Skeletal muscle cell (primary cell): ENCODE data around the gene DCAF10.
"Not testable (repeated sequence)": the region's sequence is repeated elsewhere in the genome, so short reads cannot be mapped to it uniquely, and the experiment has no call there.

Source experiments
- DNase-seq: peaks from one replicate; pipeline ENCODE4 v3.0.0-alpha.2; 2010; ENCODE audit warnings: low read depth
- H3K4me3 ChIP-seq: 2 replicates; pipeline ENCODE4 v1.5.1; 2011; ENCODE audit warnings: low read depth, mild to moderate bottlenecking, control low read depth, low read length, moderate library complexity

The DCAF10 gene

GRCh38 chr9:37904445-37905130 is 104.0 kb downstream of the DCAF10 start:
- H3K4me3 ChIP-seq, result peak overlapping the region; percentile 65
- no peak for DNase-seq

GRCh38 chr9:37905131-37905505 is 104.5 kb downstream of the DCAF10 start:
- no peak for DNase-seq
- peak overlapping the region; percentile 65 for H3K4me3 ChIP-seq

GRCh38 chr9:37905776-37906175 is 105.2 kb downstream of the DCAF10 start:
- H3K4me3 ChIP-seq, result no peak overlapping the region
- no peak for DNase-seq

- no peak for DNase-seq
- H3K4me3 ChIP-seq, result no peak overlapping the region
Measured at GRCh38 chr9:37906312-37907239, 106.0 kb downstream of the DCAF10 start.

- DNase-seq, result no peak
- no peak overlapping the region for H3K4me3 ChIP-seq
Measured at GRCh38 chr9:37908283-37908682, 107.7 kb downstream of the DCAF10 start.

GRCh38 chr9:37908698-37909186 is 108.1 kb downstream of the DCAF10 start:
- no peak overlapping the region for H3K4me3 ChIP-seq
- no peak for DNase-seq

- no peak overlapping the region for H3K4me3 ChIP-seq
- no peak for DNase-seq
Measured at GRCh38 chr9:37909326-37909725, 108.7 kb downstream of the DCAF10 start.

- not testable (repeated sequence) for DNase-seq, H3K4me3 ChIP-seq
Measured at GRCh38 chr9:37909836-37910235, 109.2 kb downstream of the DCAF10 start.

- no peak for DNase-seq
- no peak overlapping the region for H3K4me3 ChIP-seq
Measured at GRCh38 chr9:37910271-37910670, 109.7 kb downstream of the DCAF10 start.

GRCh38 chr9:37911271-37911681 is 110.7 kb downstream of the DCAF10 start:
- DNase-seq, result peak; percentile 48
- no peak overlapping the region for H3K4me3 ChIP-seq

- DNase-seq, result no peak
- H3K4me3 ChIP-seq, result no peak overlapping the region
Measured at GRCh38 chr9:37913480-37914153, 113.0 kb downstream of the DCAF10 start.

- no peak overlapping the region for H3K4me3 ChIP-seq
Measured at GRCh38 chr9:37914154-37914551, 113.6 kb downstream of the DCAF10 start.

GRCh38 chr9:37914701-37915358 is 114.2 kb downstream of the DCAF10 start:
- no peak overlapping the region for H3K4me3 ChIP-seq
- no peak for DNase-seq

More at GRCh38 chr9:37914154-37914551, 113.6 kb downstream of the DCAF10 start:
- DNase-seq, result no peak

GRCh38 chr9:37915911-37916470 is 115.4 kb downstream of the DCAF10 start:
- no peak overlapping the region for H3K4me3 ChIP-seq
- DNase-seq, result no peak

- DNase-seq, result no peak
Measured at GRCh38 chr9:37916471-37917312, 116.1 kb downstream of the DCAF10 start.

More at GRCh38 chr9:37916471-37917312, 116.1 kb downstream of the DCAF10 start:
- H3K4me3 ChIP-seq, result no peak overlapping the region
